ENCODE measurements around the gene IQGAP2.

The IQGAP2 gene

DNA sequence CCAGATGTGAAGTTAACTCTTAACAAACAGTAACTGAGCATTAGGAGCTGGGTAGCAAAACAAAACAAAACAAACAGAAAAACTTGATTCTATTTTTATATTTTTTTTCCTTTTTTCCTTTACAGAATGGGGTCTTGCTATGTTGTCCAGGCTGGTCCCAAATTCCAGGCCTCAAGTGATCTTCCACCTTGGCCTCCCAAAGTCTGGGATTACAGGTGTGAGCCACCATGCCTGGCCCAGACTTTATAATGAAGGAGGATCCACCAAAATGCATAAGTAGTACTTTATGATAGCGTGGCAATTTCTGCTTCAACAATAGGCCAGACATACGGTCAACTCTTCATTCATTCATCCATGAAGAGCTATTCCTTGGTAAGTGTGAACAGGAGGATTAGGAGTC, 5.9 kb upstream of the IQGAP2 start:
- Histone ChIP-seq H3K4ac (ENCODE audit: low read depth in 1 of 2, low read length in 2 of 2) (no peak overlapping the region), H4K8ac (ENCODE audit: low read length) (no peak overlapping the region), H3K27me3 (ENCODE audit: control insufficient read depth in 1 of 2, insufficient read depth in 1 of 2, low read length in 2 of 2) (peaks cover 28 to 32% of the 10 kb centered on the region in 2 experiments), H2BK12ac (ENCODE audit: low read length in 2 of 2) (no peak overlapping the region), H3K14ac (ENCODE audit: low read length in 2 of 2) (no peak overlapping the region), H3K4me2 (ENCODE audit: low read length, poor library complexity, severe bottlenecking) (no peak overlapping the region), H3K36me3 (ENCODE audit: control insufficient read depth in 1 of 2, insufficient read depth in 2 of 2, low read depth in 1 of 2, low read length in 2 of 2) (no peaks in the 10 kb centered on the region), H4K91ac (ENCODE audit: low read length) (no peak overlapping the region), H3K27ac (ENCODE audit: low read length, poor library complexity, severe bottlenecking) (no peak overlapping the region), H2AFZ (ENCODE audit: low read depth, low read length) (no peak overlapping the region), H2BK15ac (ENCODE audit: low read depth, poor library complexity, severe bottlenecking) (no peak overlapping the region), H2AK5ac (ENCODE audit: low read length, severe bottlenecking) (no peak overlapping the region), H2BK120ac (ENCODE audit: low read depth, low read length) (no peak overlapping the region), H3K18ac (ENCODE audit: low read depth in 1 of 2, low read length in 2 of 2) (no peak overlapping the region), H3K9ac (ENCODE audit: low read length) (no peak overlapping the region), H3K4me3 (ENCODE audit: insufficient read depth in 1 of 2, low read depth in 1 of 2, low read length in 2 of 2) (no peak overlapping the region), H3K23ac (ENCODE audit: low read length in 2 of 2) (no peak overlapping the region), H3K4me1 (ENCODE audit: control insufficient read depth, insufficient read depth, low read depth, low read length) (peaks cover 2% of the 10 kb centered on the region), H3K9me3 (ENCODE audit: control insufficient read depth, low read length) (no peaks in the 10 kb centered on the region), H3K79me1 (replicated peaks; ENCODE audit: low read length, poor library complexity, severe bottlenecking) (no peaks in the 10 kb centered on the region), H2BK5ac (ENCODE audit: low read depth, low read length, poor library complexity, severe bottlenecking) (no peak overlapping the region)
- DNase-seq: no peak
- 83% methylated on average over 2 of the region's 2 CpGs for WGBS

DNA sequence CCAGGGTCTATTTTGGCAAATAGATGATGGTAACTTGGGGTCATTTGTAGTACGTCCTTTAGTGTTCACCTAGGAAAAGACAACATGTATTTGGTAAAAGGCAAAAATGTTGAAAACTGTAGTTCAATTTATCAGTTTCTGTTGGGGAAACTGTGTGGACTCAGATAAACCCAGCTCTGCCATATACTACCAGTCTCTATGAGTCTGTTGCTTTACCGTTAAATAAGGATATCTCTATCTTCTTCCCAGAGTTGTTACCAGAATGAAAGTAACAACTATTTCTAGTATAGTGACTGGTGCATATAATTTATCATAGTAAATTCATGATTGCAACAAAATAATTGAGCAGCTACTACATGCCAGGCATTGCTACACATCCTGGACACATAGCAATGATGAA, 3.8 kb upstream of the IQGAP2 start:
- Histone ChIP-seq H3K9me3 (ENCODE audit: control insufficient read depth, low read length) (no peaks in the 10 kb centered on the region), H3K27ac (ENCODE audit: low read length, poor library complexity, severe bottlenecking) (no peak overlapping the region), H3K4me3 (ENCODE audit: insufficient read depth in 1 of 2, low read depth in 1 of 2, low read length in 2 of 2) (no peak overlapping the region), H2AFZ (ENCODE audit: low read depth, low read length) (no peak overlapping the region), H2BK5ac (ENCODE audit: low read depth, low read length, poor library complexity, severe bottlenecking) (no peak overlapping the region), H3K27me3 (ENCODE audit: control insufficient read depth in 1 of 2, insufficient read depth in 1 of 2, low read length in 2 of 2) (peaks cover 38 to 51% of the 10 kb centered on the region in 2 experiments), H2BK12ac (ENCODE audit: low read length in 2 of 2) (no peak overlapping the region), H3K36me3 (ENCODE audit: control insufficient read depth in 1 of 2, insufficient read depth in 2 of 2, low read depth in 1 of 2, low read length in 2 of 2) (no peaks in the 10 kb centered on the region), H3K14ac (ENCODE audit: low read length in 2 of 2) (no peak overlapping the region), H3K23ac (ENCODE audit: low read length in 2 of 2) (no peak overlapping the region), H3K18ac (ENCODE audit: low read depth in 1 of 2, low read length in 2 of 2) (no peak overlapping the region), H4K8ac (ENCODE audit: low read length) (no peak overlapping the region), H2BK120ac (ENCODE audit: low read depth, low read length) (no peak overlapping the region), H3K79me1 (replicated peaks; ENCODE audit: low read length, poor library complexity, severe bottlenecking) (no peaks in the 10 kb centered on the region), H3K4ac (ENCODE audit: low read depth in 1 of 2, low read length in 2 of 2) (no peak overlapping the region), H2AK5ac (ENCODE audit: low read length, severe bottlenecking) (no peak overlapping the region), H3K9ac (ENCODE audit: low read length) (no peak overlapping the region), H3K4me2 (ENCODE audit: low read length, poor library complexity, severe bottlenecking) (no peak overlapping the region), H2BK15ac (ENCODE audit: low read depth, poor library complexity, severe bottlenecking) (no peak overlapping the region), H3K4me1 (ENCODE audit: control insufficient read depth, insufficient read depth, low read depth, low read length) (peaks cover 17% of the 10 kb centered on the region), H4K91ac (ENCODE audit: low read length) (no peak overlapping the region)
- no peak for DNase-seq
- WGBS: 92% methylated on average over 1 of the region's 2 CpGs

DNA sequence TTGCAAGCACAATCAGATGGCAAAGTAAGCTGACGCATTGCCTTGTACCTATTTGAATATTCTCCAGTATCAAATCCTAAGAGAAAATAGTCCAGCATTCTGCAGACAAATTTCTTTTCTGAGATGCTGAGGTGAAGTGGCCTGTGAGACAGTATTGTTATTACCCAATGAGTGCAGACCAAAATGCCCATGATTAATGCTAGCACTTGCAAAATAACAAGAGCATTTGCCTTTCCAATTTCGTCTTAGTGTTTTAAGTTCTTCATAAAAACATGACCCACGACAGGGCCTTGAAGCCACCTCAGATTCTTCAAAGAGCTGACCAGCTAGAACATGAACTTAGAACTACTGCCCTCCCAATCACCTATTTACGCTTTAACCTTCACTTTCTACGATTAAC, 2.6 kb upstream of the IQGAP2 start:
- Histone ChIP-seq H3K9me3 (ENCODE audit: control insufficient read depth, low read length) (no peaks in the 10 kb centered on the region), H3K4me3 (ENCODE audit: insufficient read depth in 1 of 2, low read depth in 1 of 2, low read length in 2 of 2) (no peak overlapping the region)
- WGBS: 85% methylated on average over 3 of the region's 5 CpGs

DNA sequence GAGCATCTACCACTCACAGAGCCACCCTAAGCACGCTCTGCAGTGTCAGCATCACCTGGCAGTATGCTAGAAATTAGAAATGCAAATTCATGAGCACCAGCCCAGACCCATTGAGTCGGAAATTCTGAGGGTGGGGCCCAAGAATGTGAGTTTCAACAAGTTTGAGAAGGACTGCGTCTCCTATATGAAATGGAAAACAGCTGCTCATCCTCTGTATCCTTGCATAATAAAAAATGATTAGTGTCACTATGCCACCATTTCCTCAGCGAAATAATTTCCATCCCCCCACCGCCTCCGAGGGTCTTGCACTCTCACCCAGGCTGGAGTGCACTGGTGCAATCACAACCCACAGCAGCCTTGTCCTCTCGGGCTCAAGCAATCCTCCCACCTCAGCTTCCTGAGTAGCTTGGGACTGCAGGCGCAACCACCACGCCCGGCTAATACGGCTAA, 1.3 kb upstream of the IQGAP2 start:
- no peak overlapping the region for H3K4me3 ChIP-seq (ENCODE audit: insufficient read depth in 1 of 2, low read depth in 1 of 2, low read length in 2 of 2)
- H2BK12ac ChIP-seq (ENCODE audit: low read length in 2 of 2): no peak overlapping the region
- no peak overlapping the region for H3K14ac ChIP-seq (ENCODE audit: low read length in 2 of 2)
- no peak overlapping the region for H3K23ac ChIP-seq (ENCODE audit: low read length in 2 of 2)
- H2AFZ ChIP-seq (ENCODE audit: low read depth, low read length): no peak overlapping the region
- H2BK5ac ChIP-seq (ENCODE audit: low read depth, low read length, poor library complexity, severe bottlenecking): no peak overlapping the region
- peaks cover 17% of the 10 kb centered on the region for H3K4me1 ChIP-seq (ENCODE audit: control insufficient read depth, insufficient read depth, low read depth, low read length)
- H4K8ac ChIP-seq (ENCODE audit: low read length): no peak overlapping the region
- H3K9ac ChIP-seq (ENCODE audit: low read length): peak overlapping the region; percentile 48
- H2BK120ac ChIP-seq (ENCODE audit: low read depth, low read length): no peak overlapping the region
- no peaks in the 10 kb centered on the region for H3K36me3 ChIP-seq (ENCODE audit: control insufficient read depth in 1 of 2, insufficient read depth in 2 of 2, low read depth in 1 of 2, low read length in 2 of 2)
- H3K79me1 ChIP-seq (replicated peaks; ENCODE audit: low read length, poor library complexity, severe bottlenecking): no peaks in the 10 kb centered on the region
- H3K9me3 ChIP-seq (ENCODE audit: control insufficient read depth, low read length): no peaks in the 10 kb centered on the region
- H2AK5ac ChIP-seq (ENCODE audit: low read length, severe bottlenecking): no peak overlapping the region
- H3K4ac ChIP-seq (ENCODE audit: low read depth in 1 of 2, low read length in 2 of 2): no peak overlapping the region
- H4K91ac ChIP-seq (ENCODE audit: low read length): no peak overlapping the region
- H3K4me2 ChIP-seq (ENCODE audit: low read length, poor library complexity, severe bottlenecking): peak overlapping the region; percentile 98
- peak overlapping the region; percentile 28 for H2BK15ac ChIP-seq (ENCODE audit: low read depth, poor library complexity, severe bottlenecking)
- WGBS: 75% methylated on average over 11 of the region's 11 CpGs
- H3K27ac ChIP-seq (ENCODE audit: low read length, poor library complexity, severe bottlenecking): no peak overlapping the region
- no peak overlapping the region for H3K18ac ChIP-seq (ENCODE audit: low read depth in 1 of 2, low read length in 2 of 2)
- H3K27me3 ChIP-seq (ENCODE audit: control insufficient read depth in 1 of 2, insufficient read depth in 1 of 2, low read length in 2 of 2): peaks cover 50 to 70% of the 10 kb centered on the region in 2 experiments
- no peak for DNase-seq

More for the DNA sequence above, 2.6 kb upstream of the IQGAP2 start:
- no peak overlapping the region for H3K23ac ChIP-seq (ENCODE audit: low read length in 2 of 2)
- no peak overlapping the region for H2BK120ac ChIP-seq (ENCODE audit: low read depth, low read length)
- no peak overlapping the region for H3K18ac ChIP-seq (ENCODE audit: low read depth in 1 of 2, low read length in 2 of 2)
- no peak overlapping the region for H3K27ac ChIP-seq (ENCODE audit: low read length, poor library complexity, severe bottlenecking)
- H3K79me1 ChIP-seq (replicated peaks; ENCODE audit: low read length, poor library complexity, severe bottlenecking): no peaks in the 10 kb centered on the region
- H2BK12ac ChIP-seq (ENCODE audit: low read length in 2 of 2): no peak overlapping the region
- H4K8ac ChIP-seq (ENCODE audit: low read length): no peak overlapping the region
- DNase-seq: no peak
- no peak overlapping the region for H2BK5ac ChIP-seq (ENCODE audit: low read depth, low read length, poor library complexity, severe bottlenecking)
- peaks cover 17% of the 10 kb centered on the region for H3K4me1 ChIP-seq (ENCODE audit: control insufficient read depth, insufficient read depth, low read depth, low read length)
- H2AK5ac ChIP-seq (ENCODE audit: low read length, severe bottlenecking): no peak overlapping the region
- no peak overlapping the region for H2AFZ ChIP-seq (ENCODE audit: low read depth, low read length)
- peaks cover 42 to 63% of the 10 kb centered on the region in 2 experiments for H3K27me3 ChIP-seq (ENCODE audit: control insufficient read depth in 1 of 2, insufficient read depth in 1 of 2, low read length in 2 of 2)
- H3K36me3 ChIP-seq (ENCODE audit: control insufficient read depth in 1 of 2, insufficient read depth in 2 of 2, low read depth in 1 of 2, low read length in 2 of 2): no peaks in the 10 kb centered on the region
- no peak overlapping the region for H3K14ac ChIP-seq (ENCODE audit: low read length in 2 of 2)
- no peak overlapping the region for H2BK15ac ChIP-seq (ENCODE audit: low read depth, poor library complexity, severe bottlenecking)
- H3K4me2 ChIP-seq (ENCODE audit: low read length, poor library complexity, severe bottlenecking): no peak overlapping the region
- no peak overlapping the region for H4K91ac ChIP-seq (ENCODE audit: low read length)
- no peak overlapping the region for H3K4ac ChIP-seq (ENCODE audit: low read depth in 1 of 2, low read length in 2 of 2)
- H3K9ac ChIP-seq (ENCODE audit: low read length): no peak overlapping the region
